Measurements from ENCODE around the gene ALAD.

DNA sequence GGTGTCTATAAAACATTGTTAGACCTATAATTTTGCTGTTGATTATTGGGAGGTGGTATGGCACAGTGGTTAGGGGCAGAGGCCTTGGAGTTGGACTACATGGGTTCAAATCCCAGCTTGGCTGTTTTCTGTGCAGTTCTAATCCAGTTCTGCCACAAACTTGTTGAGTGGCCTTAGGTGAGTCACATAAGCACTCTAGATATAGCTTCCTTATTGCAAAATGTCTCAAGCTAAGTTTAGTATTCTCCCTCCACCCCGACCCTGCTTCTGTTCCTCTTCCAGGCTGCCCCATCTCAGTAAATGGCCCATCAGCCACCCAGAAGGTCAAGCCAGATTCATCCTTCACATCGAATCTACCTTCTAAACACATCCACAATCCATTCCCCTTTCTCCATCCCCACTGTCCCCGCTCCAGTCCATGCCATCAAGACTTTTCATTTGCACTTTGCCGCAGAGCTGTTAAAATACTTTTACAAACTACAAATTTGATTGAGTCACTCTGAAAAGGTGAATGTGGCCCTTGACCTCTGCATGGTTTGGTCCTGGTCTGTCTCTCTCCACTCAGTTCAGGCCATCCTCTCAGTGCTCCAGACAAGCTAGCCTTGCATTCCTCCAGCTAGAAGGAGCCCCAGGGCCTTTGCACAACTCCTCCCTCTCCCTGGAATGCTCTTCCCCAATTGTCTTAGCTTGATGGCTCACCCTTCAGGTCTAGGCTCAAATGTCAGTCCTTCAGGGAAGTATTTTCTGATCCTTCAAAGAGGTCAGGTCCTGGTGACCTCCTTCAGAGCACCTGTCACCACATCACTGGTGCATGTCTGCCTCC, 14.3 kb downstream of the ALAD start:
- TF ChIP-seq, protein P1, sequence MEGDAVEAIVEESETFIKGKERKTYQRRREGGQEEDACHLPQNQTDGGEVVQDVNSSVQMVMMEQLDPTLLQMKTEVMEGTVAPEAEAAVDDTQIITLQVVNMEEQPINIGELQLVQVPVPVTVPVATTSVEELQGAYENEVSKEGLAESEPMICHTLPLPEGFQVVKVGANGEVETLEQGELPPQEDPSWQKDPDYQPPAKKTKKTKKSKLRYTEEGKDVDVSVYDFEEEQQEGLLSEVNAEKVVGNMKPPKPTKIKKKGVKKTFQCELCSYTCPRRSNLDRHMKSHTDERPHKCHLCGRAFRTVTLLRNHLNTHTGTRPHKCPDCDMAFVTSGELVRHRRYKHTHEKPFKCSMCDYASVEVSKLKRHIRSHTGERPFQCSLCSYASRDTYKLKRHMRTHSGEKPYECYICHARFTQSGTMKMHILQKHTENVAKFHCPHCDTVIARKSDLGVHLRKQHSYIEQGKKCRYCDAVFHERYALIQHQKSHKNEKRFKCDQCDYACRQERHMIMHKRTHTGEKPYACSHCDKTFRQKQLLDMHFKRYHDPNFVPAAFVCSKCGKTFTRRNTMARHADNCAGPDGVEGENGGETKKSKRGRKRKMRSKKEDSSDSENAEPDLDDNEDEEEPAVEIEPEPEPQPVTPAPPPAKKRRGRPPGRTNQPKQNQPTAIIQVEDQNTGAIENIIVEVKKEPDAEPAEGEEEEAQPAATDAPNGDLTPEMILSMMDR (optimal IDR thresholded peaks at IDR 0.05 in 1 of 3, IDR thresholded peaks at IDR 0.05 in 1 of 3, conservative IDR thresholded peaks at IDR 0.05 in 1 of 3; ENCODE audit: extremely low read depth in 1 of 3, insufficient read depth in 2 of 3, low read length in 3 of 3) = no peak
- TF ChIP-seq EZH2 (IDR thresholded peaks at IDR 0.05; ENCODE audit: low read length) = no peak
